NCI-H1436 (cell line): Measurements from ENCODE around the gene KIF26B.
"Not testable (repeated sequence)": the region's sequence is repeated elsewhere in the genome, so short reads cannot be mapped to it uniquely, and the experiment has no call there.

ENCODE experiments used
- DNase-seq: peaks from one replicate; lab custom pipeline; 2025; lab: John Stamatoyannopoulos, UW

The KIF26B gene

GRCh38 chr1:245651093-245651492, 496.3 kb downstream of the KIF26B start:
- DNase-seq = no peak

GRCh38 chr1:245652116-245652515, 497.3 kb downstream of the KIF26B start:
- no peak for DNase-seq

- no peak for DNase-seq
Measured at GRCh38 chr1:245652660-245653427, 498.1 kb downstream of the KIF26B start.

GRCh38 chr1:245654460-245655050, 499.8 kb downstream of the KIF26B start:
- no peak for DNase-seq

- no peak for DNase-seq
Measured at GRCh38 chr1:245656189-245656717, 501.5 kb downstream of the KIF26B start.

- no peak for DNase-seq
Measured at GRCh38 chr1:245657371-245657770, 502.6 kb downstream of the KIF26B start.

- no peak for DNase-seq
Measured at GRCh38 chr1:245663373-245663772, 508.6 kb downstream of the KIF26B start.

DNA sequence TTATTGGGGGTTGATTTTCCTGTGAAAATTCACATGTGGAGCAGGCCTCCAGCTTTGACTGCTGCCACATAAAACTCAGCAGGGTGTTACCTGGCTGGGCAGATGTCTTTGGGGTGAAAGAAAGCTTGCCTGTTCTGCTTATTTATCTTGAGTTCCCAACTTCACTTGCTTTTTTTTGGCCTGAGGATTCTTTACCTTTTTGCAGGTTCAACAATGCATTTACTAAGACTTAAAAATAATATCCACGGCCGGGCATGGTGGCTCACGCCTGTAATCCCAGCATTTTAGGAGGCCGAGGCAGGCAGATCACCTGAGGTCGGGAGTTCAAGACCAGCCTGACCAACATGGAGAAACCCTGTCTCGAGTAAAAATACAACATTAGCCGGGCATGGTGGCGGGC, 509.1 kb downstream of the KIF26B start:
- no peak for DNase-seq

- DNase-seq = no peak
Measured at GRCh38 chr1:245666412-245666811, 511.6 kb downstream of the KIF26B start.

- DNase-seq = no peak
Measured at GRCh38 chr1:245671349-245671748, 516.6 kb downstream of the KIF26B start.

GRCh38 chr1:245671966-245672767, 517.4 kb downstream of the KIF26B start:
- DNase-seq = no peak

DNA sequence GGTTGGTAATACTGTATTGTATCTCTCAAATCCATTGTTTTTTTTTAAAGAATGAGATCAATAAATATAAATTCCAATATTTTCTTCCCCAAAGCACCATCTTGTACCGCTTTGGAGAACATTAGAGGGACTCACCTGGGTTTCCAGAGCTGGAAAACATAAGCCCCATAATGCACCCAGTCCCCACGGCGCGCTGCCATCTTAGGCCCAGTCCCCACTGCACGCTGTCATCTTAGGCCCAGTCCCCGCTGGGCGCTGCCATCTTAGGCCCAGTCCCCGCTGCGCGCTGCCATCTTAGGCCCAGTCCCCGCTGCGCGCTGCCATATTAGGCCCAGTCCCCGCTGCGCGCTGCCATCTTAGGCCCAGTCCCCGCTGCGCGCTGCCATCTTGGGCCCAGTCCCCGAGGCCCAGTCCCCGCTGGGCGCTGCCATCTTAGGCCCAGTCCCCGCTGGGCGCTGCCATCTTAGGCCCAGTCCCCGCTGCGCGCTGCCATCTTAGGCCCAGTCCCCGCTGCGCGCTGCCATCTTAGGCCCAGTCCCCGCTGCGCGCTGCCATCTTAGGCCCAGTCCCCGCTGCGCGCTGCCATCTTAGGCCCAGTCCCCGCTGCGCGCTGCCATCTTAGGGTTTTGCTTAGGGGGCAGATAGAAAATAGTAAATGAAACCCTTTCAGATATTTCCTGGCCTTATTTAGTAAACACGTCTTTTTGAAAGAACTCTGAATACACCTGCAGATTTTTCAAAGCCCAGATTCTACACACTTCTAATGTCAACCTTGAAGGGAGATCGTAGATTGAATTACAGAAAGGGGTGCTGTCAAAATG, 518.3 kb downstream of the KIF26B start:
- DNase-seq = not testable (repeated sequence)

DNA sequence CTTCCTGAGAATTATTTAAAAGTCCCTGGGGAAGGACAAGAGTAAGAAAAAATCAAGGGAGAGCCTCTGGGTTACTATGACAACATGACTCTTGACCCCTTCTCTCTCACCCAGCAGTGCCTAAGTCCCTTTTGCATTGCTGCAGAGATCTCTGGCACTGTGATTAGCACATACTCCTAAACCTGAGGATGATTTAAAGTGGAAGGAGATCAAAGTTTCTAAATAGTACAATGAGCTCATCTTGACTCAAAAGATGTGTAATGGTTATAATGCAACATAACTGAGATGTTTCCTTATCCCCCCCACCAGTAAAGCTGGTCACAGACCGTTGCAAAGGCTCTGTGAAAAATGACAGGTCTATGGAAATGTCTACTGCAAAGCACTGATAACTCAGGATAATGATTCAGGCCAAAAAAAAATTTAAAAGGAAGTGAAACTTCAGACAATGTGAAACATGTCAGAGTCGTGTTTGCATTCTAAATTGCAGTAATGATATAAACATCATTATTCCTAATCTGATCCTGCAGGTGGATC, 519.2 kb downstream of the KIF26B start:
- DNase-seq = no peak

GRCh38 chr1:245677461-245678240, 522.9 kb downstream of the KIF26B start:
- DNase-seq = no peak

DNA sequence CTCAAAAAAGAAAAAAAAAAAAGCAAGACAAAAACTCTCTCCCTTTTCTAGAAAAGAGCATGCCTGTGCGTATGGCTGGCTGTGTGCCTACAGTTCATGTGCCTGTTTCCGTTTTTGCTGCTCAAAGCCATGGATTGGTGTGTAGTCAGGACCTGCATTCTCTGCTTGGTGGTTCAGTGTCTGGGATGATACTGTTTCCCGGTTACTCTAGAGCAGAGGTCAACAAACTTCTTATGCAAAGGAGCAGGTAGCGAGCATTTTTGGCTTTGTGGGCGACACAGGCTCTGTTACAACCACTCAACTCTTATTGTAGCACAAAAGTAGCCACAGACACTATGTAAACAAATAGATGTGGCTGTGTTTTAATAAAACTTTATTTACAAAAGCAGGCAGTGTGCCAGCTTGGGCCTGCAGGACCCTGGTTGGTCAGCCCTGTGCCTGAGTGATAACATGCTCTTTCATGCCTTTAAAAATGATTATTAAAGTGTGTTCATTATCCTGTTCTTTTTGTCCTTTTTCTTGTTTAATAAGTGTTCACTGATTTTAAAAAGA, 524.2 kb downstream of the KIF26B start:
- no peak for DNase-seq

DNA sequence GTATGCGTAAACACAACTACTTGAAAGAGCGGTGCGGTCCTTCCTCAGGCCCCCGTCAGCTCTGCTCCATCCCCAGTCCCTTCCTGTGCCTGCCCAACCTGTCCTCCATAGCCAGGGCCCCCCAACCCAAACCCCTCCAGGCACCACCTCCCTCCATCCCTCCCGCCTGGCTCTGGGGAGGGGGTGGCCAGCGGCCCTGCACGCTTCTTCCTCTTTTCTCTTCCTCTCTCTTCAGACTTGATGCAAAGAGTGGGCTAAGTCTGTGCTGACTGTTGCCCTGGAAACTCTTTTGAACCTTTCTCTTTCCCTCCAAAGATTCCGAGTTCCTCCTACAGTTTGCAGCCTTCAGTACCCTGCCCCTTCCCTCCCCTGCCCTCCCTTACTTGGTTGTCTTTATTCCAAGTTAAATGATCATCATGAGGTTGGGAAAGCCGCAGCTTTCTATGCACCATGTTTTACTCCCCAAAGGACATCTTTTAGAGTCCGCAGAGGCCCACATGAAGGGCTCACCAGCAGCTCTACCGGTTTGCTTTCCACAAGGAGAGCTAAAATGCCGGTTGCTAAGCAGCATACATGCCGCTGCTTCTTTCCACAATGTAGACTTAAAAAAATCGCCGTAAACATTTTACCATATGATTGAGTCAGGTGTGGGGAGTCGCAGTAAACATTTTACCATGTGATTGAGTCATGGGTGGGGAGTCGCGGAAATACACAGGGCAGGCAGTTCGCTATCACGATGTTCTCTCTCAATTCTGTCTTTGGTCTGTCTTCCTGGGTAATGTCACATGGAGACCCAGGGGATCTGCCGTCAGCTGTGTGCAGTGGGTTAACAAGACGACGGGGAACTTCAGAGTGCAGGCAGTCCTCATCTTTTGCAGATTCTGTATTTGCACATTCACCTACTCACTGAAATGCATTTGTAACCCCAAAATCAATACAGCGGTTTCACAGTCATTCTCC, 525.3 kb downstream of the KIF26B start:
- DNase-seq = no peak

GRCh38 chr1:245682638-245683628, 528.1 kb downstream of the KIF26B start:
- DNase-seq = peak; percentile 25

DNA sequence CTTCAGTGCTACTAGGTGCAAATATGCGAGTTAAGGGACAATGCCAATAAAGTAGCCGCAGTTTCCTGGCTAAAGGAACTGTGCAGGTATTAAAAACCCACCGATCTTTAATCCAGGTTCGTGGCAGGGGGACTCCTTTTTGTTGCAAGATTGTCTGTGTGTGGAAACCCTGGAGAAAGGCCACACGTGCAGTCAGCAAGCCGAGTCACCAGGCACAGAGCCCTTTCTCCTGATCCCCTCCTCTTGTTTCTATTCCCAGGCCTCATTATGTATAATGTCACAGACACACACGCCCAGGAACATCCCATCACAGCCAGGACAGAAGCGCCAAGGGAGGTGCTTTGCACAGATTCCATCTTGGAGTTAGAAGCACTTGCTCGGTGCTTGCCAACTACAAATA, 528.9 kb downstream of the KIF26B start:
- no peak for DNase-seq
